IPS DF 6.9 (cell line): ENCODE data around the gene TTC23.

Source experiments
- DNase-seq: peaks from one replicate; pipeline ENCODE4 v3.0.0-alpha.2; 2013; ENCODE audit warnings: low read depth, low spot score
- H3K27ac ChIP-seq: one replicate; pipeline ENCODE4 v1.5.1; 2013; ENCODE audit warnings: low read length, control low read depth
- H3K27me3 ChIP-seq: 2 replicates; pipeline ENCODE4 v1.6.1; 2013; ENCODE audit warnings: mild to moderate bottlenecking, low read length; ENCODE audit not compliant: control insufficient read depth, insufficient read depth
- H3K36me3 ChIP-seq: 2 replicates; pipeline ENCODE4 v1.6.1; 2013; ENCODE audit warnings: low read length; ENCODE audit not compliant: control insufficient read depth, insufficient read depth
- H3K4me1 ChIP-seq: 2 replicates; pipeline ENCODE4 v1.6.1; 2013; ENCODE audit warnings: low read length; ENCODE audit not compliant: control insufficient read depth, insufficient read depth
- H3K4me3 ChIP-seq: 2 replicates; pipeline ENCODE4 v1.5.1; 2013; ENCODE audit warnings: mild to moderate bottlenecking, low read length
- H3K9me3 ChIP-seq: 2 replicates; pipeline ENCODE4 v1.6.1; 2013; ENCODE audit warnings: low read length, inconsistent platforms; ENCODE audit not compliant: control insufficient read depth, insufficient read depth
- WGBS: extraction: QIAGEN DNeasy Blood & Tissue Kit; methylation state at CpG from one replicate; pipeline ENCODE4 v1.1.7; 2013; ENCODE audit warnings: mixed read lengths, missing lambda C conversion rate; ENCODE audit not compliant: insufficient read length, insufficient coverage; 5-methylcytosine and 5-hydroxymethylcytosine counted together

TTC23 gene

GRCh38 chr15:99249270-99249841 is at the start of gene TTC23:
Gene TTC23, minus strand, starts transcription at chr15:99249581. Its CDS starts 20,869 bp downstream, at chr15:99228712.
- WGBS, result no CpG with 5 or more reads among the region's 14 CpGs
- Histone ChIP-seq H3K27ac (no peak within 1 kb of the TSS), H3K9me3 (no peaks in the 10 kb centered on the region), H3K27me3 (no peaks in the 10 kb centered on the region), H3K4me1 (no peaks in the 10 kb centered on the region), H3K36me3 (no peaks in the 10 kb centered on the region), H3K4me3 (peak within 1 kb of the TSS; percentile 83; the same call in 1 of the 2 replicates)
- DNase-seq, result peak; percentile 18

GRCh38 chr15:99296386-99296785 is 47.0 kb upstream of the TTC23 start:
- Histone ChIP-seq H3K4me1 (peaks cover 2% of the 10 kb centered on the region), H3K4me3 (no peak overlapping the region), H3K9me3 (no peaks in the 10 kb centered on the region), H3K36me3 (no peaks in the 10 kb centered on the region), H3K27ac (no peak overlapping the region), H3K27me3 (no peaks in the 10 kb centered on the region)
- no peak for DNase-seq
- no CpG with 5 or more reads among the region's 2 CpGs for WGBS

- no peak for DNase-seq
Measured at GRCh38 chr15:99295840-99296239, 46.5 kb upstream of the TTC23 start.

GRCh38 chr15:99291643-99292042 is 42.3 kb upstream of the TTC23 start:
- H3K27me3 ChIP-seq, result no peaks in the 10 kb centered on the region
- H3K9me3 ChIP-seq, result no peaks in the 10 kb centered on the region
- no peak overlapping the region for H3K27ac ChIP-seq
- H3K4me3 ChIP-seq, result no peak overlapping the region
- no peaks in the 10 kb centered on the region for H3K36me3 ChIP-seq
- H3K4me1 ChIP-seq, result peaks cover 2% of the 10 kb centered on the region
- DNase-seq, result no peak

More at GRCh38 chr15:99295840-99296239, 46.5 kb upstream of the TTC23 start:
- Histone ChIP-seq H3K27me3 (no peaks in the 10 kb centered on the region), H3K4me1 (peaks cover 2% of the 10 kb centered on the region), H3K9me3 (no peaks in the 10 kb centered on the region), H3K27ac (no peak overlapping the region), H3K36me3 (no peaks in the 10 kb centered on the region), H3K4me3 (no peak overlapping the region)

GRCh38 chr15:99283717-99284116 is 34.3 kb upstream of the TTC23 start:
- Histone ChIP-seq H3K9me3 (no peaks in the 10 kb centered on the region), H3K36me3 (no peaks in the 10 kb centered on the region), H3K27ac (no peak overlapping the region), H3K4me1 (no peaks in the 10 kb centered on the region), H3K4me3 (no peak overlapping the region), H3K27me3 (no peaks in the 10 kb centered on the region)
- DNase-seq, result no peak

GRCh38 chr15:99282586-99282985 is 33.2 kb upstream of the TTC23 start:
- DNase-seq, result no peak
- no CpG with 5 or more reads among the region's 5 CpGs for WGBS
- no peaks in the 10 kb centered on the region for H3K4me1 ChIP-seq
- no peaks in the 10 kb centered on the region for H3K9me3 ChIP-seq
- no peak overlapping the region for H3K27ac ChIP-seq
- no peak overlapping the region for H3K4me3 ChIP-seq
- no peaks in the 10 kb centered on the region for H3K36me3 ChIP-seq
- no peaks in the 10 kb centered on the region for H3K27me3 ChIP-seq

- Histone ChIP-seq H3K27me3 (no peaks in the 10 kb centered on the region), H3K27ac (no peak overlapping the region)
- DNase-seq, result no peak
Measured at GRCh38 chr15:99282121-99282520, 32.7 kb upstream of the TTC23 start.

GRCh38 chr15:99279827-99280226 is 30.4 kb upstream of the TTC23 start:
- H3K36me3 ChIP-seq, result no peaks in the 10 kb centered on the region
- H3K4me3 ChIP-seq, result no peak overlapping the region
- no CpG with 5 or more reads among the region's 3 CpGs for WGBS
- no peaks in the 10 kb centered on the region for H3K9me3 ChIP-seq
- H3K4me1 ChIP-seq, result no peaks in the 10 kb centered on the region
- no peak for DNase-seq
- H3K27ac ChIP-seq, result no peak overlapping the region
- no peaks in the 10 kb centered on the region for H3K27me3 ChIP-seq

More at GRCh38 chr15:99282121-99282520, 32.7 kb upstream of the TTC23 start:
- H3K4me3 ChIP-seq, result no peak overlapping the region
- no peaks in the 10 kb centered on the region for H3K9me3 ChIP-seq
- no peaks in the 10 kb centered on the region for H3K4me1 ChIP-seq
- H3K36me3 ChIP-seq, result no peaks in the 10 kb centered on the region

- no CpG with 5 or more reads among the region's 3 CpGs for WGBS
- H3K4me1 ChIP-seq, result no peaks in the 10 kb centered on the region
- no peak for DNase-seq
- no peaks in the 10 kb centered on the region for H3K9me3 ChIP-seq
- H3K27me3 ChIP-seq, result no peaks in the 10 kb centered on the region
- no peak overlapping the region for H3K4me3 ChIP-seq
- no peaks in the 10 kb centered on the region for H3K36me3 ChIP-seq
- H3K27ac ChIP-seq, result no peak overlapping the region
Measured at GRCh38 chr15:99279290-99279689, 29.9 kb upstream of the TTC23 start.

- H3K27ac ChIP-seq, result no peak overlapping the region
- H3K27me3 ChIP-seq, result no peaks in the 10 kb centered on the region
- no peaks in the 10 kb centered on the region for H3K36me3 ChIP-seq
- H3K4me1 ChIP-seq, result no peaks in the 10 kb centered on the region
- H3K9me3 ChIP-seq, result no peaks in the 10 kb centered on the region
- no peak for DNase-seq
- WGBS, result no CpG with 5 or more reads among the region's 9 CpGs
- H3K4me3 ChIP-seq, result no peak overlapping the region
Measured at GRCh38 chr15:99275525-99276128, 26.2 kb upstream of the TTC23 start.

GRCh38 chr15:99275061-99275460 is 25.7 kb upstream of the TTC23 start:
- no peaks in the 10 kb centered on the region for H3K9me3 ChIP-seq
- H3K4me3 ChIP-seq, result no peak overlapping the region
- DNase-seq, result no peak
- H3K36me3 ChIP-seq, result no peaks in the 10 kb centered on the region
- H3K27me3 ChIP-seq, result no peaks in the 10 kb centered on the region
- no peak overlapping the region for H3K27ac ChIP-seq
- no peaks in the 10 kb centered on the region for H3K4me1 ChIP-seq
- no CpG with 5 or more reads among the region's 2 CpGs for WGBS
